ENCODE results near the gene CDX1.

The CDX1 gene

DNA sequence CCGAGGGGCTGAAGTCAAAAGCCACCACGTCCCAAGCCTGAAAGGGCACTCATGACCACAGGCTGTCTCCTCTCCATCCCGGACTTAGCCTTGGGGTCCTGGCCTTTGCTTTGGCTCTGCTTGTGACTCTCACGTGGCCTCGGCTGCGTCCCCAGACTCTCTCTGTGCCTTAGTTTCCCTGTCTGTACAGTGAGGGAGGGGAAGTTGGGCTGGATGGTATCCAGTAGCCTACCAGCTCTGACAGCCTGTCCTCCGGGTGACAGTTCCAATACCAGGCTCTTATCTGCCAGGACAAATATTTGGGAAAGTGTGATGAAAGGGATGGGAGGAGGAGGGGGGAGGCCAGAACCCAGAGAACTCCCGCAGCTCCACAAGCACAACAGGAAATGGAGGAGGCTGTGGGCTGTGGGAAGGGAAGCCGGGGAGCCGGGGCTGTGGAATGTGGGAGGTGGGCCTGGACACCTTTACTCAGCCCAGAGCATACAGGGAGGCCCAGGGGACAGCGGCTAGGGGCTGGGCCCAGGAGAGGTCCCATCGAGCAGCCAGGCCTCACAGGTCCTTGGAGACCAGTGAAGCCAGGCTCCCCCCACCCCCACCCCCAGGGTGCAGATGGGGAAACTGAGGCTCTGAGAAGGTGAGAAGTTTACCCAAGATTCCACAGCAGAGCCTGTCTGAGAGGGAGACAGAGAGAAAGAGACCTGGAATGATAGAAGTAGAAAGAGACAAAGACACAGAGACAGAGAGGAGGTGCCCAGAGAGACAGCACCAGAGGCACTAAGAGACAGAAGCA is 29.2 kb upstream of the CDX1 start:
- TF ChIP-seq, protein P1, sequence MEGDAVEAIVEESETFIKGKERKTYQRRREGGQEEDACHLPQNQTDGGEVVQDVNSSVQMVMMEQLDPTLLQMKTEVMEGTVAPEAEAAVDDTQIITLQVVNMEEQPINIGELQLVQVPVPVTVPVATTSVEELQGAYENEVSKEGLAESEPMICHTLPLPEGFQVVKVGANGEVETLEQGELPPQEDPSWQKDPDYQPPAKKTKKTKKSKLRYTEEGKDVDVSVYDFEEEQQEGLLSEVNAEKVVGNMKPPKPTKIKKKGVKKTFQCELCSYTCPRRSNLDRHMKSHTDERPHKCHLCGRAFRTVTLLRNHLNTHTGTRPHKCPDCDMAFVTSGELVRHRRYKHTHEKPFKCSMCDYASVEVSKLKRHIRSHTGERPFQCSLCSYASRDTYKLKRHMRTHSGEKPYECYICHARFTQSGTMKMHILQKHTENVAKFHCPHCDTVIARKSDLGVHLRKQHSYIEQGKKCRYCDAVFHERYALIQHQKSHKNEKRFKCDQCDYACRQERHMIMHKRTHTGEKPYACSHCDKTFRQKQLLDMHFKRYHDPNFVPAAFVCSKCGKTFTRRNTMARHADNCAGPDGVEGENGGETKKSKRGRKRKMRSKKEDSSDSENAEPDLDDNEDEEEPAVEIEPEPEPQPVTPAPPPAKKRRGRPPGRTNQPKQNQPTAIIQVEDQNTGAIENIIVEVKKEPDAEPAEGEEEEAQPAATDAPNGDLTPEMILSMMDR (IDR thresholded peaks at IDR 0.05; ENCODE audit: insufficient read depth, missing control alignments) = no peak
- no peak for DNase-seq (ENCODE audit: insufficient read length, low spot score)
- no peak for FAIRE-seq

DNA sequence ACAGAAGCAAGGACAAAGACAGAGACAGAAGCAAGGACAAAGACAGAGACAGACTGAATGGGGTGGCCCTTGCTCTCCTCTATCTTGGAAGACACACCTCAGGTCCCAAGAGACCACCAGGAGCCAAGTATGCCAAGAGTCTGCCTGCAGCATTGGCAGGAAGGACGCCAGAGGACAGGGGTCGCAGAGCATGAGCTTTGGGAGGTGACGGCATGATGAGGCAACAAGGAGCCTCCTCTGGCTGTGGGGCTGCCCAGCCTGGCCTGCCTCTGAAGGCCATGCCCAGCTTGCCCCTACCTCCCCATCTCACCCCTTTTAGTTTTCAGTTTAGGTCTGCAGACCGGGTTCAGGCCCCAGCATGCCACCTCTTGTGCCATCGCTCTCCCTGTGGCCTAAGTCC is 28.6 kb upstream of the CDX1 start:
- TF ChIP-seq, protein P1 (IDR thresholded peaks at IDR 0.05; ENCODE audit: insufficient read depth, missing control alignments) = no peak
- FAIRE-seq (no peak), DNase-seq (ENCODE audit: insufficient read length, low spot score) (no peak)

DNA sequence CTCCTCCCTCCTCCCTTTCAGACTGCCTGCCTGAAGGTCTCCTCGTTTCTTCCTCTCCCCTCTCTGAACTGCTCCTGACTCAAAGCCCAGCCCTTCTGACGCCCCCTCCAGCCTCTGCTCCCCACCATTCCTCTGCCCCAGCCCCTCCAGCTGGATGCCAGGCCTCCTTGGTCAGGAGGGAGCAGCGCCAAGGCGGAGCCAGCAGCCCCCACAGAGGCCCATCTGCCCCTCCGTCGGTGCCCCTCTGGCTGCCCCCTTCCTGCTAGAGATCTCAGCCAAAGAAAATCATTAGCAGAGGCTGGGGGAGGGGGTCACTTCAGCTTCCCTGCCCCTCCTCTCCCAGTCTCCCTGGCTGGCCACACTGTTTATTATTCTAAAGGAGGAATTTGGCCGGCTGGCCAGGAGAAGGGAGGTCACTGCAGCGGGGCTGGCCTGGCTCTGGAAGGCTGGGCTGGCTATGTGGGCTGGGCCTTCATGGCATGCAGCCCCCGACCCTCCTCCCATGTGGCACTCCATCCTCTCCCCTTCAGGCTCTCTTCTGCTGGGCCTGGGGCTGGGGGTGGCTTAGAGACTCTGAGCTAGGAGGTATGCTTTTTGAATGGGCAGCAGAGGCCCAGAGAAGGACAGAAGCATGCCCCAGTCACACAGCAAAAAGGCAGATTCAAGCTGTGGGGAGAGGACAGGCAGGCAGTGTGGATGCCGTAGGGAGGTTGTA is 27.9 kb upstream of the CDX1 start:
- TF ChIP-seq, protein P1 (IDR thresholded peaks at IDR 0.05; ENCODE audit: insufficient read depth, missing control alignments) = no peak
- DNase-seq (ENCODE audit: insufficient read length, low spot score) (no peak), FAIRE-seq (no peak)

DNA sequence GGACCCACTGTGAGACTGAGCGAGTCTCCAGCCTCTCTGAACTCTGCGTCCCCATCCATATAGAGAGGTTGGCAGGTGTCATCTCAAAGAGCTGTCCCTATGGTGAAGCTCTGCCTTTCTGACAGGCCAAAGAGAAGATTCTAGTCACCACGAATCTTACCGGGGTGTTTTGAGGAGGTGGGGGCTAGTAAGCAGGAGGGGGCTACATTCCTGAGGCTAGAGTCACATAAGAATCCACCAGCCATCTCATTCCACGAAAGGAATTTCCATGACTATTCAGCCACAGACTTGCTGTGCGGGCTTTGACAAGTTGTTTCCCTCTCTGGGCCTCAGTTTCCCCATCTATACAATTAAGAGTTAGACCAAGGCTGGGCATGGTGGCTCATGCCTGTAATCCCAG is 27.2 kb upstream of the CDX1 start:
- TF ChIP-seq, protein P1 (IDR thresholded peaks at IDR 0.05; ENCODE audit: insufficient read depth, missing control alignments) = no peak
- FAIRE-seq (no peak), DNase-seq (ENCODE audit: insufficient read length, low spot score) (no peak)

DNA sequence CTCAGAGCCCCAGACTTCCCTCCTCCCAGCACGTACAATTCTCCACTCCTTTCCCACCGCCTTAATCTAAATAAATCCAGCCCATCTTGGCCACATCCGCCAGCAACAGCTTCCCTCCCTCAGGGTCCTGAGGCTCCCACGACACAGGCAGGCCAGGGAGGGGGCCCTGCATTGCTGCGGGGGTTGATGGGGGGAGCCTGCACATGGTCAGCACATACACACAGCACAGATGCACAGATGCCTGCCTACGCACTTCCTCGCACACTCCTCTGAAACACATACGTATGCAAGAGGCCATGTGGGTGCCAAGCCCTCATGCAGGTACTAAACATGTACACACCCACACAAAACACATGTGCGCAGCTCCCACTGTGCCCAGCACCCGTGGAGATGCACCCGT is 25.7 kb upstream of the CDX1 start:
- TF ChIP-seq, protein P1 (IDR thresholded peaks at IDR 0.05; ENCODE audit: insufficient read depth, missing control alignments) = no peak
- DNase-seq (ENCODE audit: insufficient read length, low spot score) = no peak
- no peak for FAIRE-seq

DNA sequence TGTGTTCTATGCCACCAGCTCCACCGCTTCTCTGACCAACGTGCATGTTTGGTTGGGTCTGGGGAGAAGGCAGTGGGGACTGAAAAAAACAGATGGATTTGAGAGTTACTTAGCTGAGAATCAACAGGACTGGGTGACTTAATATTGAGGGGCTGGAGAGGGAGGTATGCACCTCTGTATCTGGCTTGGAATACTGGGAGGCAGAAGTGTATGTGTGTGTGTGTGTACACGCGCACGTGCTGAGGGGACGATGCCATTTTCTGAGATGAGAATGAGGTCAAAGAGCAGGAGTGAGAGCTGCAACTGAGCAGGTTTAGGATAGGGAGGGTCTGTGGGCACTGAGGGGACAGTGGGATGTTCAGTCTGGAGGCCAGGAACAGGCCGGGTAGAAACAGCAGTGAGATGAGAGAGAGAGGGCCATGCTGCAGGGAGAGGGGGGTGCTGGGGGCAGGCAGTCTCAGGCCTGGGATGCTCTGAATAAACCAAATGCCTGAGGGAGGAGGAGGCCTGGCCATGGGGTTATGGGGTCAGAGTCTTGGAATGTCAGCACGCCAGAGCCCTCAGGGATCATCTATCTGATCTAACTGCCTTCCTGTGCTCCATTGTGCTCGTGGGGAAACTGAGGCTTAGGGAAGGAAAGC is 24.9 kb upstream of the CDX1 start:
- no peak for DNase-seq (ENCODE audit: insufficient read length, low spot score)
- TF ChIP-seq, protein P1 (IDR thresholded peaks at IDR 0.05; ENCODE audit: insufficient read depth, missing control alignments) = no peak
- no peak for FAIRE-seq

Data from D721Med (cell line).